ENCODE measurements around the gene CACNB1. TPM values are rescaled to one million over a fixed set of nuclear protein-coding genes. Genes with fewer than 3 reads are reported as not detected.
"Not testable (repeated sequence)": the region's sequence is repeated elsewhere in the genome, so short reads cannot be mapped to it uniquely, and the experiment has no call there.

The CACNB1 gene
- total RNA-seq, 4 donors from 2014 or later = 7.9 to 32.9 (median 17.1) TPM

DNA sequence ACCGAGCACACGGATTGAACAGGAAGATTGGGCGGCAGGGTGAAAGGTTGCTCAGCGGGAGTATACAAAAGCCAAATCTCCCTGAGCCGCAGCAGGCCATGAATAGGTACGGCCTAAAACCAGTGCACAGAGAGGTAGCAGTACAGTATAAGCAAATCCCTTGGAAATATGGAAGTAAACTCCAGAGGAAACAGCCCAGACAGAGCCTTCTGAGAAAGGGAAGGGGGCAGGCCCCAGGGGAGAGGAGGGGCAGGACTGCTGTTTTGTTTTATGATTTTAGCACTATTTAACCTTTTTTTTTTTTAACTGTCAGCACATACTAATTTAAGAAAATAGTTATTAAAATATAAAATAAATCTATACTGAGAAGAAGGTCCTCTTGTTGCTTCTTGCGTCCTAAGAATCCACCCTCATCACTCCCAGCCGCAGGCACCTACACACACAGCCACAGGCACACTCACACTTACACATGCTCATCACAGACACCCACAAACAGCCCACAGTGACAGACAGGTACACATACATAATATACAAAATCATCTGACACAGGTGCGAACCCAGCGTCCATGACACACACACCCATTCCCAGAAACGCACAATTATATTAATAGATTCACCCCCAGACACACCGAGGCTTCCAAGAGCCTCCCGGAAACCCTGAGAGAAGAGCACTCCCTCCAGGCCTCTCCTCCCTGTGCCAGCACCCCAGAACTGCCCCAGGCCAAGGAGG is 58.9 kb downstream of the CACNB1 start:
- Histone ChIP-seq H3K27me3 (no peaks in the 10 kb centered on the region), H3K4me3 (no peak overlapping the region), H3K4me1 (peaks cover 25% of the 10 kb centered on the region), H3K36me3 (no peaks in the 10 kb centered on the region), H3K9me3 (no peaks in the 10 kb centered on the region), H3K27ac (no peak overlapping the region)
- DNase-seq (ENCODE audit: low spot score in 2 of 2) = no peak
- WGBS = 63% methylated on average over 13 of the region's 13 CpGs
- TF ChIP-seq POLR2AphosphoS5 (IDR thresholded peaks at IDR 0.05) = no peak
- TF ChIP-seq, protein P1, sequence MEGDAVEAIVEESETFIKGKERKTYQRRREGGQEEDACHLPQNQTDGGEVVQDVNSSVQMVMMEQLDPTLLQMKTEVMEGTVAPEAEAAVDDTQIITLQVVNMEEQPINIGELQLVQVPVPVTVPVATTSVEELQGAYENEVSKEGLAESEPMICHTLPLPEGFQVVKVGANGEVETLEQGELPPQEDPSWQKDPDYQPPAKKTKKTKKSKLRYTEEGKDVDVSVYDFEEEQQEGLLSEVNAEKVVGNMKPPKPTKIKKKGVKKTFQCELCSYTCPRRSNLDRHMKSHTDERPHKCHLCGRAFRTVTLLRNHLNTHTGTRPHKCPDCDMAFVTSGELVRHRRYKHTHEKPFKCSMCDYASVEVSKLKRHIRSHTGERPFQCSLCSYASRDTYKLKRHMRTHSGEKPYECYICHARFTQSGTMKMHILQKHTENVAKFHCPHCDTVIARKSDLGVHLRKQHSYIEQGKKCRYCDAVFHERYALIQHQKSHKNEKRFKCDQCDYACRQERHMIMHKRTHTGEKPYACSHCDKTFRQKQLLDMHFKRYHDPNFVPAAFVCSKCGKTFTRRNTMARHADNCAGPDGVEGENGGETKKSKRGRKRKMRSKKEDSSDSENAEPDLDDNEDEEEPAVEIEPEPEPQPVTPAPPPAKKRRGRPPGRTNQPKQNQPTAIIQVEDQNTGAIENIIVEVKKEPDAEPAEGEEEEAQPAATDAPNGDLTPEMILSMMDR (IDR thresholded peaks at IDR 0.05) = no peak
- TF ChIP-seq EP300 (IDR thresholded peaks at IDR 0.05) = no peak
- TF ChIP-seq POLR2A (IDR thresholded peaks at IDR 0.05) = no peak

DNA sequence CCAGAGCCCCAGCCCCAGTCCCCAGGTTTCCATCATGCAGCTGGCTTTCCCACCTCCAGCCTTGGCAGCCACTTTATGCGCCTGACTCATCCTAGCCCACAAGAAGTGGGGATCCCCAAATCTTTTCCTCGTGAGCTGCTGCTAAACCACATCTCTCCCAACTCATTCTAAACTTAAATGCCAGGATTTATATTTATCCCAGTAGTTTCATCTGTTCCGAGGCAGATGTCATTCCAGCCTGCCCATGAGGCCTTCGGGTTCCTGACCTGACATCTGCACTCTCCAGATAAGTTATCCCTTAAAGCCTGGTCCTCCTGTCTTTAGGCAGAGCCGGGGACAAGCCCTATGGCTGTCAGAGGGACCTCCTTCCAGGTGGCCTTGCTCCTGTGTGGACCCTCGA is 62.6 kb downstream of the CACNB1 start:
- WGBS = 73% methylated on average over 5 of the region's 6 CpGs

DNA sequence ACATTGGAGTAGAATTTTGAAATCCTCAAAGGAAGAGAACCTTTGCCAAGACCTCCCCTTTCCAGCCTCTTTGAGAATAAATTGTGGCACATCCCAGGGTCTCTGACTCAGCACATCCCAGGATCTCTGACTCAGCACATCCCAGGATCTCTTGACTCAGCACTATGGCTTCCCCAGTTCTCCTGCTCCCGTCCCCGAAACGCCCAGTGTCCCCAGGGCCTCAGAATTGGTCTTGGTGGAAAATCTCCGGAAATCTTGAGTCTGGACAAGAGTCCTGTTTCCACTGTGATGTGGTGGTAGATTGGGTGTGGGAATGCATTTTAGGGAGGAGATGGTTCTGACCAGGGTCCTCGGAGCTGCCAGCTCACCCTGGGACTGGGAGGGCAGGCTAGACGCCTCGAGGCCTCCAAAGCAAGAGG is 65.3 kb downstream of the CACNB1 start:
- H3K36me3 ChIP-seq = no peaks in the 10 kb centered on the region
- no peak overlapping the region for H3K4me3 ChIP-seq
- no peaks in the 10 kb centered on the region for H3K27me3 ChIP-seq
- 76% methylated on average over 7 of the region's 7 CpGs for WGBS
- DNase-seq (ENCODE audit: low spot score in 2 of 2) = no peak
- no peaks in the 10 kb centered on the region for H3K9me3 ChIP-seq
- no peak overlapping the region for H3K27ac ChIP-seq
- TF ChIP-seq POLR2A (IDR thresholded peaks at IDR 0.05) (no peak), EP300 (IDR thresholded peaks at IDR 0.05) (no peak), POLR2AphosphoS5 (IDR thresholded peaks at IDR 0.05) (no peak)
- TF ChIP-seq, protein P1 (IDR thresholded peaks at IDR 0.05) = no peak
- H3K4me1 ChIP-seq = no peaks in the 10 kb centered on the region

More for the DNA sequence above, 62.6 kb downstream of the CACNB1 start:
- peaks cover 18% of the 10 kb centered on the region for H3K4me1 ChIP-seq
- no peaks in the 10 kb centered on the region for H3K36me3 ChIP-seq
- H3K27ac ChIP-seq = no peak overlapping the region
- H3K4me3 ChIP-seq = no peak overlapping the region
- TF ChIP-seq, protein P1 (IDR thresholded peaks at IDR 0.05) = no peak
- TF ChIP-seq POLR2AphosphoS5 (IDR thresholded peaks at IDR 0.05) = no peak
- no peak for TF ChIP-seq POLR2A (IDR thresholded peaks at IDR 0.05)
- DNase-seq (ENCODE audit: low spot score in 2 of 2) = no peak
- H3K9me3 ChIP-seq = no peaks in the 10 kb centered on the region
- H3K27me3 ChIP-seq = no peaks in the 10 kb centered on the region

DNA sequence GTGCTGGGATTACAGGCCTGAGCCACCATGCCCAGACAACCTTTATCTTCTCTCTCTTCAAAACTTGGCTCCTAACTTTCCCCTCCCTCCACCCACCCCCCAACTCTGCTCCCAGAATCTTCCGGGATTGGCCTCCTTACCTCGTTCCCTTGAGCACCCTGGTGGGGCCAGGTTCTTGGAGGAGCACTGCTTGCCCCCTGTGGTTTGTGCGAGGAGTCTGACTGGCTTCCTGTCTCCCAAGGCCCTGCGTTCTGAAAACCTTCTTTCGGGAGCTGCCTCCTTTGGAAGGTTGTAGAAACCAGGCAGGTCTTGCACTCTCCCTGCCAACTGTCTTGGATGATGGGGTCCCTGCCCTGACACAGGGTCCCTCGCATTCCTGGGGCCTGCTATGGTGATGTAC is 65.9 kb downstream of the CACNB1 start:
- TF ChIP-seq, protein P1 (IDR thresholded peaks at IDR 0.05) = no peak
- TF ChIP-seq POLR2A (IDR thresholded peaks at IDR 0.05) = no peak
- TF ChIP-seq POLR2AphosphoS5 (IDR thresholded peaks at IDR 0.05) = no peak
- no peak for TF ChIP-seq EP300 (IDR thresholded peaks at IDR 0.05)
- DNase-seq (ENCODE audit: low spot score in 2 of 2) = no peak
- 86% methylated on average over 6 of the region's 6 CpGs for WGBS
- Histone ChIP-seq H3K9me3 (no peaks in the 10 kb centered on the region), H3K36me3 (no peaks in the 10 kb centered on the region), H3K4me3 (no peak overlapping the region), H3K27ac (no peak overlapping the region), H3K27me3 (no peaks in the 10 kb centered on the region), H3K4me1 (no peaks in the 10 kb centered on the region)

DNA sequence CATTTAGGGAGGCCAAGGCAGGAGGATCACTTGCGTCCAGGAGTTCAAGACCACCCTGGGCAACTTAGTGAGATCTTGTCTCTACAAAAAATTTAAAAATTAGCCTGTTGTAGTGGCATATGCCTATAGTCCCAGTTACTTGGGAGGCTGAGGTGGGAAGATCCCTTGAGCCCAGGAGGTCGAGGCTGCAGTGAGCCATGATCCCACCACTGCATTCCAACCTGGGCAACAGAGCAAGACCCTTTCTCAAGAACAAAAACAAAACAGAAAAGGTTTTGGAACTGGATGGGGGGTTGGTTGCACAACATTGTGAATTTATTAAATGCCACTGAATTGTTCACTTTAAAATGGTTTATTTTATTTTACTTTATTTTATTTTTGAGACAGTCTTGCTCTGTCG is 67.3 kb downstream of the CACNB1 start:
- Histone ChIP-seq H3K4me1 (no peaks in the 10 kb centered on the region), H3K27me3 (no peaks in the 10 kb centered on the region), H3K27ac (no peak overlapping the region), H3K9me3 (no peaks in the 10 kb centered on the region), H3K4me3 (no peak overlapping the region), H3K36me3 (no peaks in the 10 kb centered on the region)
- TF ChIP-seq EP300 (IDR thresholded peaks at IDR 0.05) (no peak), POLR2AphosphoS5 (IDR thresholded peaks at IDR 0.05) (no peak), POLR2A (IDR thresholded peaks at IDR 0.05) (no peak)
- TF ChIP-seq, protein P1 (IDR thresholded peaks at IDR 0.05) = no peak
- no peak for DNase-seq (ENCODE audit: low spot score in 2 of 2)
- 93% methylated on average over 3 of the region's 3 CpGs for WGBS

DNA sequence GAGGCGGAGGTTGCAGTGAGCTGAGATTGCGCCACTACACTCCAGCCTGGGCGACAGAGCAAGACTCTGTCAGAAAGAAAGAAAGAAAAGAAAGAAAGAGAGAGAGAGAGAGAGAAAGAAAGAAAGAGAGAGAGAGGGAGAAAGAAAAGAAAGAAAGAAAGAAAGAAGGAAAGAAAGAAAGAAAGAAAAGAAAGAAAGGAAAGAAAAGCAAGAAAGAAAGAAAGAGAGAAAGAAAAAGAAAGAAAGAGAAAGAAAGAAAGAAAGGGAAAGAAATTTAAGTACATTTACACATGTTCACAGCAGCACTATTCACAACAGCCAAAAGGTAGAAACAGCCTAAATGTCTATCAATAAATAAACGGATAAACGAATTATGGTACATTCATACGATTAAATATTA is 67.9 kb downstream of the CACNB1 start:
- not testable (repeated sequence) for H3K9me3 ChIP-seq; H3K4me1 ChIP-seq; H3K4me3 ChIP-seq; DNase-seq (ENCODE audit: low spot score in 2 of 2); H3K27ac ChIP-seq; H3K36me3 ChIP-seq; H3K27me3 ChIP-seq
- WGBS = 88% methylated on average over 6 of the region's 6 CpGs
